Panc1 (cell line): Measurements from ENCODE around the gene ECI1. TPM values are rescaled to one million over a fixed set of nuclear protein-coding genes. Genes with fewer than 3 reads are reported as not detected.

Source experiments
- ATAC-seq: fragments of 200-7000 bp; cut with Tn5 transposase; 2 replicates; pipeline ENCODE4 v1.9.1; 2020; ENCODE audit warnings: mild to moderate bottlenecking, moderate library complexity
- BruUV-seq: library from RNA; stranded (reverse); fragments of 400-500 nt; replicated peaks from 2 replicates; lab custom pipeline; 2021; lab: Mats Ljungman, UMichigan
- CTCF ChIA-PET: fragments of 300-600 bp; sonication (Branson Sonifier 250); formaldehyde crosslinking; loops from one replicate; lab custom pipeline; 2022; ENCODE audit warnings: antibody characterized with exemption; lab: Charles Lee
- POLR2A ChIA-PET: fragments of 300-600 bp; sonication (Branson Sonifier 250); formaldehyde crosslinking; loops from one replicate; lab custom pipeline; 2022; ENCODE audit warnings: antibody characterized with exemption; lab: Charles Lee
- DNase-seq: peaks from one replicate; pipeline ENCODE4 v3.0.0-alpha.2; 2010; ENCODE audit warnings: low read depth, low spot score
- H3K27ac ChIP-seq: 2 replicates; pipeline ENCODE4 v1.5.1; 2011; ENCODE audit warnings: mild to moderate bottlenecking, low read length, inconsistent platforms
- H3K27me3 ChIP-seq: fragments of 200-500 bp; sonication (Bioruptor generic); 2 replicates; pipeline ENCODE4 v1.6.0; 2014; ENCODE audit warnings: low read length, inconsistent platforms; ENCODE audit not compliant: control insufficient read depth, insufficient read depth
- H3K36me3 ChIP-seq: fragments of 200-500 bp; sonication (Bioruptor generic); 2 replicates; pipeline ENCODE4 v1.5.1; 2014; ENCODE audit warnings: inconsistent platforms, mild to moderate bottlenecking, low read length, moderate library complexity; ENCODE audit not compliant: control insufficient read depth, insufficient read depth
- H3K4me1 ChIP-seq: 2 replicates; pipeline ENCODE4 v1.5.1; 2011; ENCODE audit warnings: inconsistent platforms, mild to moderate bottlenecking, low read length, moderate library complexity; ENCODE audit not compliant: control insufficient read depth, insufficient read depth
- H3K4me3 ChIP-seq, 2 experiments: 2 replicates each; pipeline ENCODE4 v1.5.1; 2011 to 2012; ENCODE audit warnings: low read depth in 2 of 2, low read length in 2 of 2, mild to moderate bottlenecking in 2 of 2, inconsistent platforms in 1 of 2, moderate library complexity in 1 of 2
- H3K9me3 ChIP-seq: fragments of 200-500 bp; sonication (Bioruptor generic); 2 replicates; pipeline ENCODE4 v1.5.1; 2014; ENCODE audit warnings: low read depth, mild to moderate bottlenecking, inconsistent platforms, low read length, moderate library complexity; ENCODE audit not compliant: control insufficient read depth, insufficient read depth
- CTCF ChIP-seq: fragments of 450-650 bp; IDR thresholded peaks from 2 replicates; pipeline ENCODE4 v1.5.1; 2017; ENCODE audit warnings: mild to moderate bottlenecking
- POLR2AphosphoS5 ChIP-seq: IDR thresholded peaks from 2 replicates; pipeline ENCODE4 v1.6.1; 2012; ENCODE audit warnings: mild to moderate bottlenecking, low read depth, low read length, moderate library complexity
- REST ChIP-seq, 2 experiments: IDR thresholded peaks; 2 replicates each; pipeline ENCODE4 v1.6.1; 2011 to 2012; ENCODE audit warnings: low read depth in 2 of 2, control low read depth in 1 of 2, low read length in 1 of 2, mild to moderate bottlenecking in 1 of 2, moderate library complexity in 1 of 2; ENCODE audit not compliant: insufficient read depth in 1 of 2
- SIN3A ChIP-seq: IDR thresholded peaks from 2 replicates; pipeline ENCODE4 v1.6.1; 2012; ENCODE audit warnings: low read depth, mild to moderate bottlenecking, low read length, moderate library complexity, borderline replicate concordance; ENCODE audit not compliant: insufficient read depth
- TCF7L2 ChIP-seq: IDR thresholded peaks from 2 replicates; pipeline ENCODE4 v1.6.1; 2011; ENCODE audit warnings: mild to moderate bottlenecking, low read depth, low read length, inconsistent platforms
- in situ Hi-C: cut with HindIII; loops from 2 replicates; pipeline ENCODE4 v1.10.0; 2016; ENCODE audit warnings: low sequenced_read_pairs, low pct_unique_long_range_greater_than_20kb
- intact Hi-C: fragments of 100-400 bp; cut with micrococcal nuclease; formaldehyde crosslinking; loops from one replicate; pipeline ENCODE4 v1.10.0; 2022; ENCODE audit not compliant: unreplicated experiment
- total RNA-seq: library from RNA; stranded (reverse); gene quantifications from one replicate; pipeline ENCODE4 v1.2.1, GENCODE V29; 2021; ENCODE audit not compliant: unreplicated experiment

ECI1 gene
- total RNA-seq, 1 experiment from 2014 or later = 117 TPM

GRCh38 chr16:2210009-2210332 is 41.4 kb downstream of the ECI1 start:
- Histone ChIP-seq H3K9me3 (no peaks in the 10 kb centered on the region), H3K36me3 (peaks cover 3% of the 10 kb centered on the region; the same call in 1 of the 2 replicates), H3K4me3 (no peak overlapping the region), H3K4me1 (peaks cover 32% of the 10 kb centered on the region), H3K27ac (no peak overlapping the region), H3K27me3 (no peaks in the 10 kb centered on the region)
- in situ Hi-C loops = no loop called here
- intact Hi-C loops = no loop called here
- no TSS peak for BruUV-seq
- ChIA-PET POLR2A (interaction anchor here (0.6 kb wide), 1 partner anchor 14 kb away, joined by 7 read pairs; no protein-coding TSS in a partner anchor), CTCF (no interaction called here)
- no peak for ATAC-seq
- no peak for TF ChIP-seq TCF7L2
- no peak for TF ChIP-seq CTCF
- TF ChIP-seq SIN3A = no peak
- TF ChIP-seq REST (IDR thresholded peaks at IDR 0.05; ENCODE audit: insufficient read depth in 1 of 2, low read depth in 2 of 2, low read length in 1 of 2) = no peak
- DNase-seq = no peak

- BruUV-seq = no TSS peak
- H3K9me3 ChIP-seq = no peaks in the 10 kb centered on the region
- no peak for ATAC-seq
- CTCF ChIA-PET = no interaction called here
- in situ Hi-C loops (no loop called here), intact Hi-C loops (no loop called here)
- DNase-seq = no peak
- H3K27me3 ChIP-seq = no peaks in the 10 kb centered on the region
- no peak for TF ChIP-seq SIN3A
- POLR2A ChIA-PET = interaction anchor here (0.6 kb wide), 1 partner anchor 13 kb away, joined by 7 read pairs; no protein-coding TSS in a partner anchor
- peaks cover 37% of the 10 kb centered on the region for H3K4me1 ChIP-seq
- no peak overlapping the region for H3K4me3 ChIP-seq
- H3K36me3 ChIP-seq = peaks cover 3% of the 10 kb centered on the region; the same call in 1 of the 2 replicates
- H3K27ac ChIP-seq = no peak overlapping the region
Observed at GRCh38 chr16:2209258-2210008, 42.0 kb downstream of the ECI1 start.

GRCh38 chr16:2208772-2209171 is 42.6 kb downstream of the ECI1 start:
- Histone ChIP-seq H3K9me3 (no peaks in the 10 kb centered on the region), H3K36me3 (peaks cover 3% of the 10 kb centered on the region; the same call in 1 of the 2 replicates), H3K27ac (no peak overlapping the region), H3K27me3 (no peaks in the 10 kb centered on the region), H3K4me3 (no peak overlapping the region), H3K4me1 (peaks cover 37% of the 10 kb centered on the region)
- DNase-seq (no peak), ATAC-seq (no peak)
- TF ChIP-seq TCF7L2 (no peak), POLR2AphosphoS5 (no peak), REST (IDR thresholded peaks at IDR 0.05; ENCODE audit: insufficient read depth in 1 of 2, low read depth in 2 of 2, low read length in 1 of 2) (no peak), SIN3A (no peak), CTCF (no peak)
- ChIA-PET POLR2A (no interaction called here), CTCF (no interaction called here)
- intact Hi-C loops (no loop called here), in situ Hi-C loops (no loop called here)
- BruUV-seq = no TSS peak
